Adrenal gland (tissue), 12 donors: Measurements from ENCODE around the gene ITPKB. TPM values are rescaled to one million over a fixed set of nuclear protein-coding genes. Genes with fewer than 3 reads are reported as not detected.
A peak's percentile ranks its signal among the peaks of the same experiment; 100 is the strongest.

Source experiments
- DNase-seq, 7 donors: peaks; one replicate each; pipeline ENCODE4 v3.0.0-alpha.2; 2019 to 2020
- H3K27ac ChIP-seq, 5 donors: fragments of 200-600 bp; sonication (generic) in 4 of 5; 1 replicate in 3 of 5; 2 replicates in 2 of 5; pipeline versions ENCODE4 v1.5.1 to v1.8.0; 2016 to 2020; ENCODE audit warnings: mild to moderate bottlenecking in 1 of 5
- H3K27me3 ChIP-seq: fragments of 200-600 bp; 2 replicates; pipeline ENCODE4 v1.8.0; 2021
- H3K36me3 ChIP-seq, 2 donors: fragments of 200-600 bp; replicated peaks in 1 of 2; 1 replicate in 1 of 2; 2 replicates in 1 of 2; pipeline versions ENCODE4 v1.5.1 to v1.8.0; 2018 to 2022
- H3K4me1 ChIP-seq, 2 donors: fragments of 200-600 bp; replicated peaks in 1 of 2; 1 replicate in 1 of 2; 2 replicates in 1 of 2; pipeline versions ENCODE4 v1.5.1 to v1.8.0; 2018 to 2021
- H3K4me3 ChIP-seq, 4 donors: fragments of 200-600 bp; sonication (generic) in 3 of 4; one replicate each; pipeline ENCODE4 v1.5.1; 2016 to 2018
- H3K9me3 ChIP-seq, 3 donors: fragments of 200-600 bp; sonication (generic) in 1 of 3; replicated peaks in 1 of 3; 1 replicate in 2 of 3; 2 replicates in 1 of 3; pipeline versions ENCODE4 v1.5.1 to v1.8.0; 2016 to 2021
- CTCF ChIP-seq, 6 experiments: fragments of 450-650 bp in 4 of 6; fragments of 200-600 bp in 2 of 6; sonication (generic) in 1 of 6; IDR thresholded peaks; 1 replicate in 5 of 6; 2 replicates in 1 of 6; pipeline versions ENCODE4 v1.5.1 to v1.8.0; 2016 to 2021; ENCODE audit warnings: antibody characterized with exemption in 6 of 6, mild to moderate bottlenecking in 2 of 6, moderate library complexity in 1 of 6
- POLR2A ChIP-seq, 2 donors: fragments of 450-650 bp; IDR thresholded peaks; one replicate each; pipeline ENCODE4 v1.6.1; 2017; ENCODE audit warnings: antibody characterized with exemption in 2 of 2, mild to moderate bottlenecking in 2 of 2, moderate library complexity in 1 of 2
- WGBS, 4 donors: extraction: QIAGEN DNeasy Blood & Tissue Kit in 2 of 4; methylation state at CpG; one replicate each; pipeline versions ENCODE4 v1.1.5 to v1.1.7; 2013 to 2017; 5-methylcytosine and 5-hydroxymethylcytosine counted together
- intact Hi-C, 2 donors: fragments of 100-400 bp; cut with DNase I; formaldehyde crosslinking; loops; one replicate each; pipeline versions ENCODE4 v1.14.1 to v1.15.0; 2022 to 2023
- polyA plus RNA-seq, 3 donors: library from polyadenylated mRNA; stranded (reverse); fragments of 200-250 nt in 2 of 3; fragments of 350-450 nt in 1 of 3; fragmentation: Illumina TruSeq in 1 of 3; extraction: RNeasy Lipid Tissue Mini Kit (QIAGEN cat#74804) in 1 of 3; gene quantifications; one replicate each; pipeline ENCODE4 v1.2.3, GENCODE V29; 2013 to 2014
- total RNA-seq, 9 donors: library from RNA; depleted of rRNA in 4 of 9; stranded (reverse); fragments of >200 nt in 4 of 9; fragments of 120-200 nt in 1 of 9; fragmentation: NEBNext Ultra II Directional in 1 of 9; extraction: Animal tissue kit (Norgen Biotek cat#: 25700) in 1 of 9; gene quantifications; one replicate each; pipeline versions ENCODE4 v1.1.0 to v1.2.4, GENCODE V29; 2013 to 2023
- donor health status: healthy with polysubstance abuse.
- donor health status: Bipolar disorder and iron deficiency.
- donor health status: DM: yes; HTN: yes; CAD: no.
- donor health status: DM: no; HTN: no; CAD: no.
- donor health status: DM: no; HTN: no; CAD: no.
- donor health status: DM: yes; HTN: yes; CAD: no.

ITPKB gene
- total and polyA plus RNA-seq, 12 donors, result 2.3 to 22.7 (median 13.0) TPM

GRCh38 chr1:226697929-226698544 is 41.0 kb downstream of the ITPKB start:
- Histone ChIP-seq H3K4me3 (no peak overlapping the region), H3K27ac (peak overlapping the region in 2 of 5 donors; percentile 7 to 29), H3K36me3 (no peaks in the 10 kb centered on the region), H3K9me3 (no peaks in the 10 kb centered on the region), H3K4me1 (peaks cover 7 to 16% of the 10 kb centered on the region in 2 donors), H3K27me3 (no peaks in the 10 kb centered on the region)
- TF ChIP-seq POLR2A (IDR thresholded peaks at IDR 0.05) (no peak), CTCF (IDR thresholded peaks at IDR 0.05) (no peak)
- DNase-seq, result no peak
- intact Hi-C loops, result loop anchor here in 1 of 2 donors (10.0 kb wide), 1 partner anchor 53 kb away; no protein-coding TSS in a partner anchor
- WGBS, 4 donors, result 51 to 58% (median 55%) methylated on average over 4 to 5 of the region's 5 CpGs

- no peak for DNase-seq
- no peak for TF ChIP-seq CTCF (IDR thresholded peaks at IDR 0.05)
- no peak for TF ChIP-seq POLR2A (IDR thresholded peaks at IDR 0.05)
- WGBS, 4 donors, result 75 to 81% (median 77%) methylated on average over 3 to 5 of the region's 5 CpGs
- intact Hi-C loops, result loop anchor here in 1 of 2 donors (10.0 kb wide), 1 partner anchor 53 kb away; no protein-coding TSS in a partner anchor
- Histone ChIP-seq H3K36me3 (no peaks in the 10 kb centered on the region), H3K4me1 (peaks cover under 1 to 9% of the 10 kb centered on the region in 2 donors), H3K27me3 (no peaks in the 10 kb centered on the region), H3K4me3 (no peak overlapping the region), H3K9me3 (no peaks in the 10 kb centered on the region), H3K27ac (peak overlapping the region in 2 of 5 donors; percentile 7 to 29)
Measured at GRCh38 chr1:226697151-226697928, 41.7 kb downstream of the ITPKB start.

- 91 to 97% (median 94%) methylated on average over 7 of the region's 7 CpGs for WGBS, 4 donors
- no peaks in the 10 kb centered on the region for H3K36me3 ChIP-seq
- H3K4me1 ChIP-seq, result peaks cover 0 to under 1% of the 10 kb centered on the region in 2 donors
- no peak for DNase-seq
- no peak overlapping the region for H3K27ac ChIP-seq
- no peak for TF ChIP-seq CTCF (IDR thresholded peaks at IDR 0.05)
- no peak for TF ChIP-seq POLR2A (IDR thresholded peaks at IDR 0.05)
- H3K27me3 ChIP-seq, result no peaks in the 10 kb centered on the region
- intact Hi-C loops, result loop anchor here in 1 of 2 donors (10.0 kb wide), 1 partner anchor 52 kb away; no protein-coding TSS in a partner anchor
- H3K4me3 ChIP-seq, result no peak overlapping the region
- H3K9me3 ChIP-seq, result no peaks in the 10 kb centered on the region
Measured at GRCh38 chr1:226696547-226696946, 42.5 kb downstream of the ITPKB start.

GRCh38 chr1:226695335-226695900 is 43.7 kb downstream of the ITPKB start:
- intact Hi-C loops, result loop anchor here in 1 of 2 donors (10.0 kb wide), 1 partner anchor 51 kb away; no protein-coding TSS in a partner anchor
- WGBS, 4 donors, result 78 to 96% (median 85%) methylated on average over 3 to 7 of the region's 7 CpGs
- Histone ChIP-seq H3K4me3 (no peak overlapping the region), H3K27ac (no peak overlapping the region), H3K27me3 (no peaks in the 10 kb centered on the region), H3K4me1 (no peaks in the 10 kb centered on the region), H3K36me3 (no peaks in the 10 kb centered on the region), H3K9me3 (no peaks in the 10 kb centered on the region)
- TF ChIP-seq CTCF (IDR thresholded peaks at IDR 0.05) (no peak), POLR2A (IDR thresholded peaks at IDR 0.05) (no peak)
- no peak for DNase-seq
